ENCODE data around the gene HASPIN.

- TF ChIP-seq, protein P1, sequence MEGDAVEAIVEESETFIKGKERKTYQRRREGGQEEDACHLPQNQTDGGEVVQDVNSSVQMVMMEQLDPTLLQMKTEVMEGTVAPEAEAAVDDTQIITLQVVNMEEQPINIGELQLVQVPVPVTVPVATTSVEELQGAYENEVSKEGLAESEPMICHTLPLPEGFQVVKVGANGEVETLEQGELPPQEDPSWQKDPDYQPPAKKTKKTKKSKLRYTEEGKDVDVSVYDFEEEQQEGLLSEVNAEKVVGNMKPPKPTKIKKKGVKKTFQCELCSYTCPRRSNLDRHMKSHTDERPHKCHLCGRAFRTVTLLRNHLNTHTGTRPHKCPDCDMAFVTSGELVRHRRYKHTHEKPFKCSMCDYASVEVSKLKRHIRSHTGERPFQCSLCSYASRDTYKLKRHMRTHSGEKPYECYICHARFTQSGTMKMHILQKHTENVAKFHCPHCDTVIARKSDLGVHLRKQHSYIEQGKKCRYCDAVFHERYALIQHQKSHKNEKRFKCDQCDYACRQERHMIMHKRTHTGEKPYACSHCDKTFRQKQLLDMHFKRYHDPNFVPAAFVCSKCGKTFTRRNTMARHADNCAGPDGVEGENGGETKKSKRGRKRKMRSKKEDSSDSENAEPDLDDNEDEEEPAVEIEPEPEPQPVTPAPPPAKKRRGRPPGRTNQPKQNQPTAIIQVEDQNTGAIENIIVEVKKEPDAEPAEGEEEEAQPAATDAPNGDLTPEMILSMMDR (IDR thresholded peaks at IDR 0.05; ENCODE audit: borderline replicate concordance, extremely low read depth, low read length, poor library complexity, severe bottlenecking): no peak
- no peak for TF ChIP-seq EZH2 (IDR thresholded peaks at IDR 0.05; ENCODE audit: borderline replicate concordance, low read depth, low read length, severe bottlenecking)
These were observed 40.1 kb downstream of the HASPIN start for GRCh38 chr17:3763777-3764170.
